IPS-15b (cell line): ENCODE data around the gene PAX3.

Source experiments
- H3K27me3 ChIP-seq: one replicate; pipeline ENCODE4 v1.6.1; 2013; ENCODE audit warnings: low read length; ENCODE audit not compliant: control insufficient read depth, insufficient read depth
- H3K36me3 ChIP-seq: one replicate; pipeline ENCODE4 v1.6.1; 2013; ENCODE audit warnings: low read length; ENCODE audit not compliant: control insufficient read depth, insufficient read depth
- H3K4me1 ChIP-seq: one replicate; pipeline ENCODE4 v1.6.1; 2013; ENCODE audit warnings: mild to moderate bottlenecking, low read length; ENCODE audit not compliant: control insufficient read depth, insufficient read depth
- H3K4me3 ChIP-seq: one replicate; pipeline ENCODE4 v1.5.1; 2013; ENCODE audit warnings: low read depth, low read length
- H3K9ac ChIP-seq: one replicate; pipeline ENCODE4 v1.6.1; 2013; ENCODE audit warnings: low read depth, mild to moderate bottlenecking, low read length
- H3K9me3 ChIP-seq: one replicate; pipeline ENCODE4 v1.6.1; 2013; ENCODE audit warnings: mild to moderate bottlenecking, low read length; ENCODE audit not compliant: control insufficient read depth, insufficient read depth

PAX3 gene

DNA sequence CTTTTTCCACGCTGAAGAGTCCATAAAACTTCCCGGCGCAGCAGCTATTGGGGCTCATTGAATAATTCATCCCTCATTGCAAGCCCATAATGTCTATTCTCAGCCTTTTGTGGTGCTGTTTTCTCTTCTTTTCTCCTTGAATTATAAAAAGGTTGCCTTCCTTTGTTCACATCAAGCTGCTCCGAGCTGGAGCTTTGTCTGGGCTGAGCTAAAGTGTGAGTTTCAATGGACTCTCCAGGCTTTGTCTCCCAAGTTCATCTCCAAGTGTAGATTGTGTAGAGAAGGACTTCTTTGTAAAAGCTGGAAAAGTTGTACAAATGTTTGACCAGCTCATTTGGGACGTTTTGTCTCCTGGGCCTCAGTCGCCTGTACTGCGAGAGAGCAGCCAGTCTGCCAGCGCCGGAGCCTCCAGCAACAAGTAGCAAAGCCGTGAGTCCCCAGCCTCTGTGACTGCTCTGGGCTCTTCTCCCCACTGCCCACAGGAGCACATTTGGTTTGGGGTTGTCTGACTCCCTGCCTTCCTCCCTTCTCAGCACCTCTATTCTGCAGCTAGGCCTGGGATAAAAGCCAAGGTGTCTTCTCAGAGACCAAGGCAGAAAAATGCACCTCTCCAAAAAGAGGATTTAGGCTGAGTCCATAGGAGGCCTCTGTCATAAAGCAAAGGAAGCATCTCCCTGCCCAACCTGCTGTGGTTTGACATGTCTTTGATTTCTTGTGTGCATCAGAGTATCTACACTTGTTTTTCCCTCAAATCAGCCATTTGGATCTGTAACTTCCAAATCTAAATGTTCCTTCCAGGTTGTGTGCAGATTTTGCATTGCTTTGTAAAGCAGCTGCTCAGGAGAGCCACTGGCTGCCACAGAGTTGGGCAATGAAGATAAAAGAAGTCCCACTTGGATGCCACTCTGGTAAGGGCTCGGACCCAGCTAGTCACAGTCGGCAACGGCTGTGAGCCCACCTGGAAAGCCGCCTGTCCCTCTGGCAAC is 6.4 kb downstream of the PAX3 start:
- peaks cover 11% of the 10 kb centered on the region for H3K4me1 ChIP-seq
- H3K4me3 ChIP-seq: peak overlapping the region; percentile 14
- no peak overlapping the region for H3K9ac ChIP-seq
- no peaks in the 10 kb centered on the region for H3K9me3 ChIP-seq
- H3K27me3 ChIP-seq: peaks cover 94% of the 10 kb centered on the region
- no peaks in the 10 kb centered on the region for H3K36me3 ChIP-seq

DNA sequence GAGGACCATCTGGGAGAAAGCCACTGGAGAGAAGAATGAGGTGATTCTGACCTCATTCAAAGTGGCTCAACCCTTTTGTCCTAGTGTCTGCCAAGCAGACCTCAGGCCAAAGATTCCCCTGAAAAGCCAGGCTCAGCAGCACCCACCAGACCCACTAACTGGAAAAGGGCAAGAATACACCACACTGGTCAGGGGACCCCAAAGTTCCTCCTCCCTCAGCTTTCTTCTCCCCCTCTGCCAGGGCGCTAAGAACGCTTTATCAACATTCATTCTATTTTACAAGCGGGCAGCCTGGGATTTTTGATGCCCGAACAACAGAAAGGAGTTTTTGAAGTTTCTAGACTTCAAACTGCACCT is 7.3 kb downstream of the PAX3 start:
- Histone ChIP-seq H3K27me3 (peaks cover 94% of the 10 kb centered on the region), H3K9ac (no peak overlapping the region), H3K9me3 (no peaks in the 10 kb centered on the region)

DNA sequence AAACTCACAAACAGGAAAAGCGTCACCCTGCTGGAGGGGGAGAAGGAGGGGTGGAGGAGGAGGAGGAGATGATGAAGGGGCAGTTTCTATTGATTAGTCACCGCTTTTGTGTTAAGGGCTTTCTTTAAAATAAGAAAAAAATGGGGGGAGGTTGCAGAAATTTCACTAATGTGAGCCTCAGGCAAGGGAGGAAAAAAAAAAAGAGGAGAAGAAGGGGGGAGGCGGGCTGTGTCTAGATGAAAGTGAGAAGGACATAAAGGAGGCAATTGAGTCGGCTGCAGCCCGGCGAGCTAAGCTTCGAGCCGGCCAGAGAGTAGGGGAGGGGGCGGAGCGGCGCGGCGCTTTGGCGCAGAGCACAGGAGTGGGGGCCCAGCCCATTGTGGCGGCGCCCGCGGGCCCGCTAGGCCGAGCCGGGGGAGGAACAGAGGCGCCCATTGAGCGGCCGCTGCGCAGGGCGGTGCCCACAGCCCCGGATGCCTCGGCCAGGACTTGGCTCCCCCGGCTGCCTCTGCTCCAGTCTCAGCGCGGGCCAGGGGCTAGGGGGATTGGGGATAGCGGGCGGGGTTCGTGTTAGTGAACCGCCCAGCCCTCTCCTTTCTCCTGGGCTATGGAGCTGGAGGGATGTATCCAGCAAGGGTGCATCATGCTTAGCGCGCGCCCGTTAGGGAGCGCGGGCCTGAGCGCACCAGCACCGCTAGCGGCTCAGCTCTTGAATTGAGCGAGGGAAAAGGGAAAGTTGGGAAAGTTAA is 7.9 kb downstream of the PAX3 start:
- H3K9ac ChIP-seq: no peak overlapping the region
- peak overlapping the region; percentile 40 for H3K4me3 ChIP-seq
- H3K4me1 ChIP-seq: peaks cover 9% of the 10 kb centered on the region
- no peaks in the 10 kb centered on the region for H3K36me3 ChIP-seq
- no peaks in the 10 kb centered on the region for H3K9me3 ChIP-seq
- peaks cover 94% of the 10 kb centered on the region for H3K27me3 ChIP-seq

More for the DNA sequence above, 7.3 kb downstream of the PAX3 start:
- Histone ChIP-seq H3K36me3 (no peaks in the 10 kb centered on the region), H3K4me3 (peak overlapping the region; percentile 40), H3K4me1 (peaks cover 9% of the 10 kb centered on the region)

DNA sequence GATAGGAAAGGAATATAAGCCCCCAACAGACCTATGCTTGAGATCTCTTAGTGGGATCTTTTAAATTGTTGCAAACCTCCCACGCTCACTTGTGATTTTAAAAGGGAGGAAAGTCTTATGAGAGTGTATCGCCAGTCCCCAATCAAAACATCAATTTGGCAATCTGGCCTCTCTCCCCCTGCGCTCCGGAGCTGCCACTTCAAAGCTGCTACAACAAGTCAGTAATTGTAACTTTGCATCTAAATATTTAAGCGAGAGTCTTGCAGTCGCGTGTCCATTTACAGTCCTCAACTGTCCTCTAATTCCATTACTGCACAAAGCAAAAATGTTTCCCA is 8.4 kb downstream of the PAX3 start:
- Histone ChIP-seq H3K9ac (no peak overlapping the region), H3K27me3 (peaks cover 94% of the 10 kb centered on the region), H3K9me3 (no peaks in the 10 kb centered on the region), H3K4me3 (peak overlapping the region; percentile 40), H3K36me3 (no peaks in the 10 kb centered on the region), H3K4me1 (peaks cover 9% of the 10 kb centered on the region)

DNA sequence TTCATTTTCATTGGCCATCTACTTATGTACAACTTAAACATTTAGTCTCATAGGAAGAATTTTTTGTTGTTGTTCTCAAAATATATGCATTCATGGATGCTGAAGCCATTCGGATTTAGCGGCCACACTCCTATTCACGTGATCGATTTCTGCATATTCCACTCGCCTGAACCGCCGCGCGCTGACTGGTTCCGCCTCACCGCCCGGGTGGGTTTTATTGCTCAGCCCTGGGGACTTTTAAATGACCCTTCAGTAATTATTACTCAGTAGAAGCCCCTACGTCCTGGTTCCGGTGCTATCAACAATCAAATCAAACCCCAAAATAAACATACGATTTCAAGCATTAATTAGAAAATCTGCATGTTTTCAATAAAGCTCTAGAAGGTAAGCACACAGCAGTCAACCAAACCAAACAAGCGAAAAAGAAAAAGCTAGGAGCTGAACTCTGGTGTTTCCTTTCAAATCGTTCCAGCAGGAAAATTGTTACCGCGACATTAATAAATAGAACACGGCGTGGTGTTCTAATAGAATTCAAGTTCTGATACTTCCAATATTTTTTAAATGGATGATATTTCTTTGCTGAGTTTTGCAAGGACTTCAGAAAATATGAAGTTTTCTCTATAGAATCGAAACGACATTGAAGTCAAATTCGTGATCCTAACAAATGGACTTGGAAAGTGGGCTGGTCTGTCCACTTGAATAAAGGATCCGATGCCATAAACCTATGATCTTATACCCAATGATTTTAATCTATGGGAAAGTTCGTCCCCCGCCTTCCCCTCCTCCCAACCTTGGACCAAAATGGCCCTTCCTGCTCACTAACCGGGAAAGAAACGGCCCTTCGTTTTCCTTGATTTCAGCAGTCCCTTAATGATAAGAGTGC is 9.3 kb downstream of the PAX3 start:
- H3K4me1 ChIP-seq: peaks cover 9% of the 10 kb centered on the region
- no peaks in the 10 kb centered on the region for H3K9me3 ChIP-seq
- peaks cover 94% of the 10 kb centered on the region for H3K27me3 ChIP-seq
- H3K9ac ChIP-seq: no peak overlapping the region
- no peaks in the 10 kb centered on the region for H3K36me3 ChIP-seq
- peak overlapping the region; percentile 40 for H3K4me3 ChIP-seq

DNA sequence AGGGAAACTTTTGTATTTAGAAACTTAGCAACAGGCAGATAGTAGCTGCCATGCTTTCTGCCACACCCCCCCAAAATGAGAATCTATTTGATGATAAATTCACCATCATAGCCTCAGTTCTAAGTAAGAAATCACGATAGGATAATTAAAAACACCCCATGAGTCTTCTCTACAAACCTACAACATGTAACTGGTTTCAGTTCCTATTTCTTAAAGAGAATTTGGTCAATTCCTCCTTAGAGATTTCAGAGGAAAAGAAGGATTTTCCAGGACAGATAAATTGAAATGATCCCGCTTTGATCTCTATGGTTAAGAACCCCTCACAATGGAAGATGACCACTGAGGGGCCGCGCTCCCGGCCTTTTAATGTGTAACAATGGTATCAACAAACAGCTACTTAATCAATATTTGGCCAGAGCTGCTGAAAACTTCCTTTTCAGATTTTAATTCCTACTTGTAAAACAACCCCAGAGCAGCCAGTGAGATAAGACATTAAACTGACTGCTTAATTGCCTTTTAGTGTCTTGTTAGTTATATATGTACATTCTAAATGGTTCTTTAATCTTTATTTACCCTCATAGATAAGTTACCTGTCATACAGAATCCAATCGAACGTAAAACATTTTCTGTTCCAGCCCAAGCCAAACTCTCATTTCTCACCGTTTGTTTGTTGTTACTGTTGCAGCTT is 10.1 kb downstream of the PAX3 start:
- H3K27me3 ChIP-seq: peaks cover 94% of the 10 kb centered on the region
- H3K36me3 ChIP-seq: no peaks in the 10 kb centered on the region
- peak overlapping the region; percentile 5 for H3K4me3 ChIP-seq
- H3K9me3 ChIP-seq: no peaks in the 10 kb centered on the region
- H3K4me1 ChIP-seq: peaks cover 14% of the 10 kb centered on the region
- H3K9ac ChIP-seq: no peak overlapping the region

DNA sequence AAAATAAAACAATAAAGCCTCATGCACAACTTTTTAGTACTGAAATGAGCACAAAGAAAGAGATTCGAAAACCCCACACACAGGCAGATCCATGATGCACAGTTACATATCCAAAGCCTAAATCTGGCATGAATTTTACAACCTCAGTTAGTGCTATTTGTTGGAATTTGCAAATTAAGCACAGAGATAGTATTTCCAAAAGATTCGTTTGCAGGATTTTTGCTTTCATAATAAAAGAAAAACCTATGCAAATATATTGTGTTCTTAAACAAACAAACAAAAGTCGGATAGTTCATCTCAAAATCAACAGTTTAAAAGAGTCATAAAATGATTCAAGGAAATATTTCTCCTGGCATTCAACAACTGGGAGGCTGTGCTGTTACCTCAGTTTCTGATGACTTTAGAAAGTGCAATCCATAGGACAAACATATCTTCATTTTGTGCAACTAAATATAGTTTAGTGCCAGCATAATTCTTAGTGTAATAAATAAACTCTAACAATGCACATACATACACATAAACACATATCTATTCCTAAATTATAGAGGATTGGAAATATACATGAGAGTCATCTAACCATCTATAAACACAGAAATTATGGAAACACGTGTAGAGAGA is 10.8 kb downstream of the PAX3 start:
- H3K4me3 ChIP-seq: no peak overlapping the region
- H3K9me3 ChIP-seq: no peaks in the 10 kb centered on the region
- H3K4me1 ChIP-seq: peaks cover 14% of the 10 kb centered on the region
- no peaks in the 10 kb centered on the region for H3K36me3 ChIP-seq
- H3K9ac ChIP-seq: no peak overlapping the region
- peaks cover 91% of the 10 kb centered on the region for H3K27me3 ChIP-seq

DNA sequence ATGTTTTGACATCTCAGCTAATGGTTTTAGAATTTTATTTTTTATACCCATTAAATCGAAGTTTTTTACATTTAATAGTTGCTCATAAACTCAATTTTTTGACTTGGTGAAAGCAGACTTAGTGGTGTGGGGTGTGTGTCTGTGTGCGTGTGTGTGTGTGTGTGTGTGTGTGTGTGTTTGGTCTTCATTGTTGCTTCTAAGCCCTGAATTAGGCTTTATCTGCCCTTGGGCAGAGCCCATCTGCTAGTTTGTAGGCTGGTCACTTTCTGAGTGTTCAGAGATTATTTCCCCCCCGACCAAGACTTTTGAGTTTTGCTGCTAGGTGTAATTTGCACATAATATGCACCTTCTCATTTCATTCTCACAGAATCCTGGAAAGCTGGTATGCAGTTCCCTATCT is 14.3 kb downstream of the PAX3 start:
- no peaks in the 10 kb centered on the region for H3K9me3 ChIP-seq
- peaks cover 85% of the 10 kb centered on the region for H3K27me3 ChIP-seq
- H3K36me3 ChIP-seq: no peaks in the 10 kb centered on the region
- H3K9ac ChIP-seq: no peak overlapping the region
- H3K4me1 ChIP-seq: peaks cover 5% of the 10 kb centered on the region
- no peak overlapping the region for H3K4me3 ChIP-seq

DNA sequence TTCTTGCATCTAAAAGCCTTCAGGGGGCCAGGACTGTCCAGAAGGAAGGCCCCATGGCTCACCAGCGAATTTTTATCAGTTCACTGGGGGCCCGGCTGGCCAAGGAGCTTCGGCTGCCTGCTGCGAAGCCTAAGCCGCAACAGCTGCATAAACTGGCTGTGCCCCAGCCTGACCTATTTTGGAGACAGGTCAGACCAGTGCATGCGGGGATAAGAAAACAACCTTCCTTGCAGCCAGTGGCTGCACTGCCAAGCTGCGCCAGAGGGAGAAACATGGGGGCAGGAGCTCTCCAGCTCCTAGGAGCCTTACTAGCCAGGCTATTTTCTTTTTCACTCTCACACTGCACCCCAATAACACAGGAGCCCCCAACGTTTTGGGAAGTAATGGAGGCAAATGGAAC is 15.2 kb downstream of the PAX3 start:
- H3K4me3 ChIP-seq: no peak overlapping the region
- no peaks in the 10 kb centered on the region for H3K9me3 ChIP-seq
- peaks cover 80% of the 10 kb centered on the region for H3K27me3 ChIP-seq
- no peaks in the 10 kb centered on the region for H3K36me3 ChIP-seq
- no peak overlapping the region for H3K9ac ChIP-seq
- peaks cover 5% of the 10 kb centered on the region for H3K4me1 ChIP-seq

DNA sequence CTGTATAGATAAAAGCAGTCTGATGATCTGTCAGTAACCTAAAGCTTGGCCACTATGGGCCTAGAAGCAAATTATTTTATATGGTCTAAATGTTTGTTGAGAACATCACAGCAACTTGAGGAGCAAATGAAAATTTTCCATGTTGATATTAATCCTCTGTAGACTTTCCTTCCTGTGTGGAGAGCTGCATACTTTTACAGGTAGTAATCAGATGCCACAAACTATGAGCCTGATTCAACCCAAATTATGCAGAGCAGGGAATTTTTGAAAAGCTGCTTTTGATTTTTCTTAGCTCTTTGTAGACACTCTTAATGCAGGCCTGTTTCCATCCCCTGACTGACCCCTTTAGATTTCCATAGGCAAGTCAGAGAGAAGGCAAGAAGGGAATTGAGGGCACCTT is 17.3 kb downstream of the PAX3 start:
- Histone ChIP-seq H3K36me3 (no peaks in the 10 kb centered on the region), H3K9ac (no peak overlapping the region), H3K27me3 (peaks cover 68% of the 10 kb centered on the region), H3K4me1 (peaks cover 5% of the 10 kb centered on the region), H3K9me3 (no peaks in the 10 kb centered on the region), H3K4me3 (no peak overlapping the region)

DNA sequence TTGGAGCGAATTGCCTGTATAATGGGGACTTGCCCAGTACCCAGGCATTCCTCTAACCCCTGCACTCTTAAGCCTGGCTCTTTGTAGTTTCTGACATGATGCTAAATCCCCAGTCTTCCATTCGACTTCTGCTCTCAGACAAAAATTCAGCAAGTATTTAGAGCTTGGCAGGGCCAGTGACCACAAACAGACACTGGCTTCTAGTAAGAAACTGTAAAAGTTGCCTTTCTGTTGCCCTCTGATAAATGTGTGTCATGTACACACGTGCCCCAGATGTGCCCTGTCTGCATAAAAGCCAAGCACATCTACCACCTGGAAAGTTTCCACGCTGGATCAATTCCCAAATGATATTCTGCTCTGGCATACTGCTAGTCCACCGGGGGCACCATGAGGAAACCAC is 18.0 kb downstream of the PAX3 start:
- H3K27me3 ChIP-seq: peaks cover 67% of the 10 kb centered on the region
- no peaks in the 10 kb centered on the region for H3K36me3 ChIP-seq
- no peak overlapping the region for H3K4me3 ChIP-seq
- no peaks in the 10 kb centered on the region for H3K9me3 ChIP-seq
- no peak overlapping the region for H3K9ac ChIP-seq
- H3K4me1 ChIP-seq: peaks cover 5% of the 10 kb centered on the region
